Right lung (tissue), 5 donors: ENCODE data around the gene NAA40. TPM values are rescaled to one million over a fixed set of nuclear protein-coding genes. Genes with fewer than 3 reads are reported as not detected.
"Not testable (repeated sequence)": the region's sequence is repeated elsewhere in the genome, so short reads cannot be mapped to it uniquely, and the experiment has no call there.

Experiments
- DNase-seq, 2 donors: peaks; one replicate each; pipeline ENCODE4 v3.0.0-alpha.2; 2013
- polyA plus RNA-seq, 5 donors: library from polyadenylated mRNA; unstranded; fragments of 120-200 nt; gene quantifications; one replicate each; pipeline versions ENCODE4 v1.2.1 to v1.2.3, GENCODE V29; 2013; ENCODE audit warnings: inconsistent platforms in 1 of 5, low replicate concordance in 1 of 5; ENCODE audit not compliant: insufficient read length in 5 of 5, insufficient read depth in 1 of 5

NAA40 gene
- polyA plus RNA-seq, 5 donors = 24.8 to 31.1 (median 28.0) TPM

GRCh38 chr11:63937713-63938478 lies 906 bp upstream of the NAA40 start:
- no peak for DNase-seq

GRCh38 chr11:63939397-63939891 lies 642 bp downstream of the NAA40 start:
- no peak for DNase-seq

GRCh38 chr11:63940786-63941185 lies 2.0 kb downstream of the NAA40 start:
- DNase-seq = no peak

GRCh38 chr11:63941901-63942300 lies 3.1 kb downstream of the NAA40 start:
- DNase-seq = no peak

GRCh38 chr11:63942803-63943202 lies 4.0 kb downstream of the NAA40 start:
- no peak for DNase-seq

- no peak for DNase-seq
Observed at GRCh38 chr11:63944987-63945386, 6.2 kb downstream of the NAA40 start.

- DNase-seq = peak; percentile 61 to 77
Observed at GRCh38 chr11:63945477-63946163, 6.8 kb downstream of the NAA40 start.

- DNase-seq = no peak
Observed at GRCh38 chr11:63951779-63952536, 13.2 kb downstream of the NAA40 start.

GRCh38 chr11:63952570-63952969 lies 13.8 kb downstream of the NAA40 start:
- no peak for DNase-seq

GRCh38 chr11:63958008-63958407 lies 19.2 kb downstream of the NAA40 start:
- no peak for DNase-seq

GRCh38 chr11:63961608-63962412 lies 23.0 kb downstream of the NAA40 start:
- DNase-seq = peak in 1 of 2 donors; percentile 35

- DNase-seq = not testable (repeated sequence)
Observed at GRCh38 chr11:63963895-63964294, 25.1 kb downstream of the NAA40 start.

GRCh38 chr11:63966444-63966843 lies 27.6 kb downstream of the NAA40 start:
- no peak for DNase-seq

- no peak for DNase-seq
Observed at GRCh38 chr11:63969461-63969860, 30.7 kb downstream of the NAA40 start.

- no peak for DNase-seq
Observed at GRCh38 chr11:63970902-63971301, 32.1 kb downstream of the NAA40 start.

GRCh38 chr11:63973912-63974258 lies 35.1 kb downstream of the NAA40 start:
- DNase-seq = not testable (repeated sequence)

GRCh38 chr11:63974259-63975143 lies 35.7 kb downstream of the NAA40 start, which contains the start of gene COX8A:
TSS of gene COX8A (plus strand) at chr11:63974620. CDS start at chr11:63974681, 61 bp downstream.
- peak; percentile 98 to 99 for DNase-seq

GRCh38 chr11:63978551-63979239 lies 39.9 kb downstream of the NAA40 start:
- no peak for DNase-seq

- DNase-seq = no peak
Observed at GRCh38 chr11:63979426-63979825, 40.6 kb downstream of the NAA40 start.

GRCh38 chr11:63985812-63986155 lies 47.0 kb downstream of the NAA40 start:
- no peak for DNase-seq
